Keratinocyte (primary cell): ENCODE data around the gene SLC6A8.

Source experiments
- EZH2 ChIP-seq: IDR thresholded peaks from one replicate; pipeline ENCODE4 v1.6.1; 2012; ENCODE audit warnings: inconsistent platforms, mild to moderate bottlenecking, low read length, moderate library complexity
- TF ChIP-seq, protein P1 (sequence below), 3 experiments: IDR thresholded peaks in 1 of 3; conservative IDR thresholded peaks in 1 of 3; optimal IDR thresholded peaks in 1 of 3; 2 replicates in 2 of 3; 3 replicates in 1 of 3; pipeline versions ENCODE3 to v1.5.1; 2011; ENCODE audit warnings: low read length in 3 of 3, mild to moderate bottlenecking in 3 of 3, moderate library complexity in 2 of 3, control low read depth in 1 of 3, inconsistent platforms in 1 of 3; ENCODE audit not compliant: insufficient read depth in 2 of 3; ENCODE audit errors: extremely low read depth in 1 of 3

GRCh38 chrX:153643431-153644351 lies 44.0 kb upstream of the SLC6A8 start:
- TF ChIP-seq, protein P1, sequence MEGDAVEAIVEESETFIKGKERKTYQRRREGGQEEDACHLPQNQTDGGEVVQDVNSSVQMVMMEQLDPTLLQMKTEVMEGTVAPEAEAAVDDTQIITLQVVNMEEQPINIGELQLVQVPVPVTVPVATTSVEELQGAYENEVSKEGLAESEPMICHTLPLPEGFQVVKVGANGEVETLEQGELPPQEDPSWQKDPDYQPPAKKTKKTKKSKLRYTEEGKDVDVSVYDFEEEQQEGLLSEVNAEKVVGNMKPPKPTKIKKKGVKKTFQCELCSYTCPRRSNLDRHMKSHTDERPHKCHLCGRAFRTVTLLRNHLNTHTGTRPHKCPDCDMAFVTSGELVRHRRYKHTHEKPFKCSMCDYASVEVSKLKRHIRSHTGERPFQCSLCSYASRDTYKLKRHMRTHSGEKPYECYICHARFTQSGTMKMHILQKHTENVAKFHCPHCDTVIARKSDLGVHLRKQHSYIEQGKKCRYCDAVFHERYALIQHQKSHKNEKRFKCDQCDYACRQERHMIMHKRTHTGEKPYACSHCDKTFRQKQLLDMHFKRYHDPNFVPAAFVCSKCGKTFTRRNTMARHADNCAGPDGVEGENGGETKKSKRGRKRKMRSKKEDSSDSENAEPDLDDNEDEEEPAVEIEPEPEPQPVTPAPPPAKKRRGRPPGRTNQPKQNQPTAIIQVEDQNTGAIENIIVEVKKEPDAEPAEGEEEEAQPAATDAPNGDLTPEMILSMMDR (optimal IDR thresholded peaks at IDR 0.05 in 1 of 3, IDR thresholded peaks at IDR 0.05 in 1 of 3, conservative IDR thresholded peaks at IDR 0.05 in 1 of 3; ENCODE audit: extremely low read depth in 1 of 3, insufficient read depth in 2 of 3, low read length in 3 of 3): no peak
- no peak for TF ChIP-seq EZH2
